Neural progenitor cell (in vitro differentiated cells): ENCODE results near the gene MAP3K6. TPM values are rescaled to one million over a fixed set of nuclear protein-coding genes. Genes with fewer than 3 reads are reported as not detected.

Source experiments
- DNase-seq: peaks from one replicate; pipeline ENCODE4 v3.0.0-alpha.2; 2016; ENCODE audit warnings: low spot score
- H2AFZ ChIP-seq: fragments of 200-600 bp; sonication (generic); replicated peaks from 2 replicates; pipeline ENCODE4 v1.6.1; 2016; ENCODE audit warnings: antibody characterized with exemption
- H3F3A ChIP-seq: fragments of 200-600 bp; sonication (generic); 2 replicates; pipeline ENCODE4 v1.6.1; 2016; ENCODE audit warnings: antibody characterized with exemption, low read depth
- H3K27ac ChIP-seq: fragments of 200-600 bp; sonication (generic); 2 replicates; pipeline ENCODE4 v1.5.1; 2016; ENCODE audit warnings: mild to moderate bottlenecking
- H3K27me3 ChIP-seq: fragments of 200-600 bp; sonication (generic); 2 replicates; pipeline ENCODE4 v1.6.1; 2016; ENCODE audit warnings: mild to moderate bottlenecking, moderate library complexity
- H3K36me3 ChIP-seq: fragments of 200-600 bp; sonication (generic); 2 replicates; pipeline ENCODE4 v1.5.1; 2016
- H3K4me1 ChIP-seq: fragments of 200-600 bp; sonication (generic); 2 replicates; pipeline ENCODE4 v1.6.1; 2016; ENCODE audit warnings: mixed run types
- H3K4me2 ChIP-seq: fragments of 200-600 bp; sonication (generic); 2 replicates; pipeline ENCODE4 v1.6.1; 2016
- H3K4me3 ChIP-seq: fragments of 200-600 bp; sonication (generic); 2 replicates; pipeline ENCODE4 v1.5.1; 2016
- H3K79me2 ChIP-seq: fragments of 200-600 bp; sonication (generic); 2 replicates; pipeline ENCODE4 v1.6.1; 2016; ENCODE audit warnings: low read depth
- H3K9ac ChIP-seq: fragments of 200-600 bp; sonication (generic); 2 replicates; pipeline ENCODE4 v1.6.1; 2016
- H3K9me3 ChIP-seq: fragments of 200-600 bp; sonication (generic); 2 replicates; pipeline ENCODE4 v1.5.1; 2016; ENCODE audit warnings: low read depth
- H4K20me1 ChIP-seq: fragments of 200-600 bp; sonication (generic); 2 replicates; pipeline ENCODE4 v1.6.1; 2016; ENCODE audit warnings: low read depth
- H3K27ac Mint-ChIP-seq: 3 replicates; pipeline ENCODE4 v1.8.0; 2021; ENCODE audit warnings: mixed read lengths
- H3K27me3 Mint-ChIP-seq: 2 replicates; pipeline ENCODE4 v1.8.0; 2022; ENCODE audit warnings: low read depth, mild to moderate bottlenecking, inconsistent platforms, moderate library complexity, mixed read lengths; ENCODE audit not compliant: insufficient read depth
- H3K36me3 Mint-ChIP-seq: 3 replicates; pipeline ENCODE4 v1.8.0; 2021; ENCODE audit warnings: mixed read lengths
- H3K4me1 Mint-ChIP-seq: 3 replicates; pipeline ENCODE4 v1.8.0; 2021; ENCODE audit warnings: mixed read lengths
- H3K4me3 Mint-ChIP-seq: 3 replicates; pipeline ENCODE4 v1.8.0; 2021; ENCODE audit warnings: mild to moderate bottlenecking, moderate library complexity, mixed read lengths
- H3K9me3 Mint-ChIP-seq: 3 replicates; pipeline ENCODE4 v1.8.0; 2020; ENCODE audit warnings: mixed read lengths
- EZH2 ChIP-seq: fragments of 200-600 bp; sonication (generic); IDR thresholded peaks from 2 replicates; pipeline ENCODE4 v1.6.1; 2017; ENCODE audit warnings: antibody characterized with exemption, mild to moderate bottlenecking, moderate library complexity
- EZH2phosphoT487 ChIP-seq: fragments of 200-600 bp; sonication (generic); IDR thresholded peaks from 2 replicates; pipeline ENCODE4 v1.6.1; 2017; ENCODE audit warnings: antibody characterized with exemption
- total RNA-seq: library from RNA; depleted of rRNA; stranded (reverse); fragments of >200 nt; gene quantifications from 2 replicates; pipeline ENCODE4 v1.2.3, GENCODE V29; 2015; ENCODE audit warnings: low replicate concordance
- TF ChIP-seq, protein P1 (sequence below): fragments of 200-600 bp; sonication (generic); IDR thresholded peaks from 2 replicates; pipeline ENCODE4 v1.5.1; 2017; ENCODE audit warnings: antibody characterized with exemption, mild to moderate bottlenecking

MAP3K6 gene
- total RNA-seq, 1 donor from 2014 or later, result 1.9 TPM

DNA sequence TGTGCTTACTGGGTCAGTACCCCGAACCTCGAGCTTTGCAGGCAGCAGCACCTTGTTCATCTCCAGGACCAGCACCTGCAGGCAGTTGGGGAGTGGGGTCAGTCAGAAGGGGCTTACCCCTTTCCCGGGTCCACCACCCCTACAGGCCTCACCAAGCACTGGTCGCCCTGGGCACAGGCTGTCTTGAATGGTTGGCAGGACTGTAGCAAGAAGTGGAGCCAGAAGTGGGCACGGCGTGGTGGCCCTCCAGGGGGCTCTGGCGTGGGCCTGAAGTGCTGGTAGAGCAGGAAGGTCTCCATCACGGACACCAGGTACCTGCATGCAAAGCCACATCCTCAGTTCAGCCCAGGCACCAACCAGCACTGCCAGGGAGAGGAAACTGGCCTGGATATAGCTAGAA is 5.2 kb downstream of the MAP3K6 start:
- Histone ChIP-seq H3K9me3 (no peaks in the 10 kb centered on the region), H3K4me2 (no peak overlapping the region), H2AFZ (no peak overlapping the region), H3F3A (peaks cover 37% of the 10 kb centered on the region), H3K4me1 (peaks cover 33% of the 10 kb centered on the region), H4K20me1 (peaks cover 37% of the 10 kb centered on the region), H3K9ac (no peak overlapping the region), H3K27me3 (peaks cover 55% of the 10 kb centered on the region), H3K36me3 (no peaks in the 10 kb centered on the region), H3K4me3 (no peak overlapping the region), H3K79me2 (no peaks in the 10 kb centered on the region), H3K27ac (no peak overlapping the region)
- no peak overlapping the region for H3K4me3 Mint-ChIP-seq
- H3K9me3 Mint-ChIP-seq, result no peaks in the 10 kb centered on the region
- peaks cover 48% of the 10 kb centered on the region for H3K4me1 Mint-ChIP-seq
- H3K27ac Mint-ChIP-seq, result no peak overlapping the region
- H3K27me3 Mint-ChIP-seq, result peaks cover 32% of the 10 kb centered on the region
- DNase-seq, result no peak
- TF ChIP-seq EZH2phosphoT487, result no peak
- TF ChIP-seq EZH2, result no peak
- TF ChIP-seq, protein P1, sequence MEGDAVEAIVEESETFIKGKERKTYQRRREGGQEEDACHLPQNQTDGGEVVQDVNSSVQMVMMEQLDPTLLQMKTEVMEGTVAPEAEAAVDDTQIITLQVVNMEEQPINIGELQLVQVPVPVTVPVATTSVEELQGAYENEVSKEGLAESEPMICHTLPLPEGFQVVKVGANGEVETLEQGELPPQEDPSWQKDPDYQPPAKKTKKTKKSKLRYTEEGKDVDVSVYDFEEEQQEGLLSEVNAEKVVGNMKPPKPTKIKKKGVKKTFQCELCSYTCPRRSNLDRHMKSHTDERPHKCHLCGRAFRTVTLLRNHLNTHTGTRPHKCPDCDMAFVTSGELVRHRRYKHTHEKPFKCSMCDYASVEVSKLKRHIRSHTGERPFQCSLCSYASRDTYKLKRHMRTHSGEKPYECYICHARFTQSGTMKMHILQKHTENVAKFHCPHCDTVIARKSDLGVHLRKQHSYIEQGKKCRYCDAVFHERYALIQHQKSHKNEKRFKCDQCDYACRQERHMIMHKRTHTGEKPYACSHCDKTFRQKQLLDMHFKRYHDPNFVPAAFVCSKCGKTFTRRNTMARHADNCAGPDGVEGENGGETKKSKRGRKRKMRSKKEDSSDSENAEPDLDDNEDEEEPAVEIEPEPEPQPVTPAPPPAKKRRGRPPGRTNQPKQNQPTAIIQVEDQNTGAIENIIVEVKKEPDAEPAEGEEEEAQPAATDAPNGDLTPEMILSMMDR, result no peak
- peaks cover 11% of the 10 kb centered on the region for H3K36me3 Mint-ChIP-seq

GRCh38 chr1:27361044-27361402 is 5.7 kb downstream of the MAP3K6 start:
- H3K9ac ChIP-seq, result no peak overlapping the region
- no peak overlapping the region for H3K27ac Mint-ChIP-seq
- DNase-seq, result peak; percentile 37
- H3F3A ChIP-seq, result peaks cover 33% of the 10 kb centered on the region
- peaks cover 55% of the 10 kb centered on the region for H3K27me3 ChIP-seq
- H3K4me1 ChIP-seq, result peaks cover 33% of the 10 kb centered on the region
- peak overlapping the region; percentile 98 for H3K4me2 ChIP-seq
- H3K4me1 Mint-ChIP-seq, result peaks cover 48% of the 10 kb centered on the region
- H3K27ac ChIP-seq, result no peak overlapping the region
- H3K9me3 ChIP-seq, result no peaks in the 10 kb centered on the region
- no peaks in the 10 kb centered on the region for H3K9me3 Mint-ChIP-seq
- peak overlapping the region; percentile 68 for H3K4me3 ChIP-seq
- TF ChIP-seq EZH2, result peak; percentile 54
- TF ChIP-seq EZH2phosphoT487, result peak; percentile 23
- TF ChIP-seq, protein P1, result no peak
- no peaks in the 10 kb centered on the region for H3K36me3 ChIP-seq
- no peak overlapping the region for H3K4me3 Mint-ChIP-seq
- peaks cover 37% of the 10 kb centered on the region for H4K20me1 ChIP-seq
- peaks cover 32% of the 10 kb centered on the region for H3K27me3 Mint-ChIP-seq
- peak overlapping the region; percentile 99 for H2AFZ ChIP-seq
- no peaks in the 10 kb centered on the region for H3K79me2 ChIP-seq
- H3K36me3 Mint-ChIP-seq, result peaks cover 11% of the 10 kb centered on the region

DNA sequence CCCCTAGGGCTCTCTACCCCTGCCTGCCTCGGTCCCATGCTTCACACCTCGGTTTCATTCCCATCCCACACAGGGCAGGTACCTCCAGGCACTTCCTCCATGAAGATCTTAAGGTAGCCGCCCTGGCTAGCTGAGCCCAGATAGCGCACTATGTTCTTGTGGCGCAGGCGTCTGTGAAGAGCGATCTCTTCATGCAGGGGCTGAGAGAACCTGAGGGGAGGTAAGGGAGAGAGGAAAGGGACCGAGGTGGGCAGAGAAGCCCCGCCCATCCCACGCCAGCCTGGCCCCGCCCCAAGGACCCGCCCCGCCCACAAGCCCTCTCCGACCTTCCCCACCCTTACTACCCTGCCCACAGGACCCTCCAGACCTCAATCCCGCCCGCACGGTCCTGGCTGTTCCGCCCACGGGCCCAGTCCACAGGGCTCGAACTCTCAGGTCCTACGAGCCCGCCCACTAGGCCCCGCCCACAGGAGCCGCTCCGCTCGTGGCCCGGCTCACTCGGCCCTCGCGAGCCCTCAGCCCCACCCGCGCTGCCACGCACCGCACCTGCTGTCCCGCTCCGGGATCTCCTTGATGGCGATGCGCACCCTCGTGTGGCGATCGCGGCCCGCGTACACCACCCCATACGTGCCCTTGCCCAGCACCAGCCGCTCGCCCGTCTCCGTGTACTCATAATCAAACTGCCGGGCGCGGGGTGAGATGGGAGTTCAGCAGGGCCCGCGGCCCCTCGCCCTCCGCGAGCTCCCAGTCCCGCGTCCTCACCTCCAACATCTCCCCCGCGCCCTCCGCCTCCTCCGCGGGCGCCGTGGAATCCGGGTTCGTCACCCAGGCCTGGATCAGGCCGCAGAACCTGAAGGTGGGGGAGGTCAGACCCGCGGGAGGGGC is 6.4 kb downstream of the MAP3K6 start:
- H3K27me3 ChIP-seq, result peaks cover 55% of the 10 kb centered on the region
- H3K36me3 ChIP-seq, result no peaks in the 10 kb centered on the region
- no peak overlapping the region for H3K27ac Mint-ChIP-seq
- DNase-seq, result peak; percentile 66
- peaks cover 11% of the 10 kb centered on the region for H3K36me3 Mint-ChIP-seq
- peaks cover 29% of the 10 kb centered on the region for H3K27me3 Mint-ChIP-seq
- no peaks in the 10 kb centered on the region for H3K9me3 ChIP-seq
- H3K79me2 ChIP-seq, result no peaks in the 10 kb centered on the region
- peak overlapping the region; percentile 68 for H3K4me3 ChIP-seq
- no peak overlapping the region for H3K27ac ChIP-seq
- no peak overlapping the region for H3K9ac ChIP-seq
- peaks cover 44% of the 10 kb centered on the region for H3K4me1 Mint-ChIP-seq
- no peaks in the 10 kb centered on the region for H3K9me3 Mint-ChIP-seq
- H4K20me1 ChIP-seq, result peaks cover 37% of the 10 kb centered on the region
- H3K4me1 ChIP-seq, result peaks cover 33% of the 10 kb centered on the region
- TF ChIP-seq EZH2phosphoT487, result no peak
- peak; percentile 69 for TF ChIP-seq EZH2
- peak overlapping the region; percentile 98 for H3K4me2 ChIP-seq
- peaks cover 27% of the 10 kb centered on the region for H3F3A ChIP-seq
- peak overlapping the region; percentile 44 for H3K4me3 Mint-ChIP-seq
- peak overlapping the region; percentile 99 for H2AFZ ChIP-seq

DNA sequence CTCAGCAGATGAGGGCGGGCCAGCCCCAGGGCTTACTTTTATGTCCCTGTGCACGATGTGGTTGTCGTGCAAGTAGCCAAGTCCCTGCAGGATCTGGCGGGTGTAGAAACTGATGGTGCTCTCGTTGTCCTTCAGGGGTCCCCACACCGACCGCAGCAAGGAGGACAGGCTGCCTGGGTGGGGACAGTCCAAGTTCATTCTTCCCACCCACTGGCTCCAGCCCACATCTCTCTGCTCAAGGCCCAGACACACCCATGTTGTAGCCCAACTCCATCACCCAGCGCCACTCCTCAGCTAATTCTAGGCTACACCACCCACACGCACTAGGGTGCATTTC is 7.0 kb downstream of the MAP3K6 start:
- Mint-ChIP-seq H3K36me3 (peaks cover 11% of the 10 kb centered on the region), H3K27me3 (peaks cover 25% of the 10 kb centered on the region), H3K4me3 (peak overlapping the region; percentile 44), H3K4me1 (peaks cover 38% of the 10 kb centered on the region), H3K27ac (no peak overlapping the region), H3K9me3 (no peaks in the 10 kb centered on the region)
- Histone ChIP-seq H3K36me3 (no peaks in the 10 kb centered on the region), H3K9ac (no peak overlapping the region), H3K4me3 (peak overlapping the region; percentile 68), H3K27me3 (peaks cover 55% of the 10 kb centered on the region), H3K4me1 (peaks cover 27% of the 10 kb centered on the region), H4K20me1 (peaks cover 32% of the 10 kb centered on the region), H3K4me2 (peak overlapping the region; percentile 98), H3F3A (peaks cover 22% of the 10 kb centered on the region), H3K27ac (no peak overlapping the region), H3K9me3 (no peaks in the 10 kb centered on the region), H2AFZ (no peak overlapping the region), H3K79me2 (no peaks in the 10 kb centered on the region)
- DNase-seq, result no peak
- no peak for TF ChIP-seq EZH2phosphoT487
- TF ChIP-seq, protein P1, result no peak
- no peak for TF ChIP-seq EZH2
